ENCODE data around the gene ZBTB34.

DNA sequence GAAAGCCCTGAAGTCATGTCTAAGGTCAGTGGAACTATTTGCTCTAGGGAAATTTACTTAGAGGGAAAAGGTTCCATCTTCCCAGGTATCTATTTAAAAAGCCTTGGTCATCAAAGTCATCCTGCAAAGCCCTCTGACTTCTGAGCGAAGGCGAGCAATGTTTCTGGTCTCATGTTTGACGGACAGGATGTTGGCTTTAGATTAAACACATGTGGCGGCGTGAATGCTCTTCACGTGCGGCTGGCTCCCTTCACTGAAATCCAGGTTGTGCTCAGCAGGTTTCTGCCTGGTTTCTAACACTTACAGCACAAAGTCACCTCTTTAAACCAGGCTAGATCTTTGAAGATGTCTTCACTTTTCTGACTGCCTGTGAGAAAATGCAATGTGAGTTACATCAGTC lies 5.7 kb upstream of the ZBTB34 start:
- TF ChIP-seq, protein P1, sequence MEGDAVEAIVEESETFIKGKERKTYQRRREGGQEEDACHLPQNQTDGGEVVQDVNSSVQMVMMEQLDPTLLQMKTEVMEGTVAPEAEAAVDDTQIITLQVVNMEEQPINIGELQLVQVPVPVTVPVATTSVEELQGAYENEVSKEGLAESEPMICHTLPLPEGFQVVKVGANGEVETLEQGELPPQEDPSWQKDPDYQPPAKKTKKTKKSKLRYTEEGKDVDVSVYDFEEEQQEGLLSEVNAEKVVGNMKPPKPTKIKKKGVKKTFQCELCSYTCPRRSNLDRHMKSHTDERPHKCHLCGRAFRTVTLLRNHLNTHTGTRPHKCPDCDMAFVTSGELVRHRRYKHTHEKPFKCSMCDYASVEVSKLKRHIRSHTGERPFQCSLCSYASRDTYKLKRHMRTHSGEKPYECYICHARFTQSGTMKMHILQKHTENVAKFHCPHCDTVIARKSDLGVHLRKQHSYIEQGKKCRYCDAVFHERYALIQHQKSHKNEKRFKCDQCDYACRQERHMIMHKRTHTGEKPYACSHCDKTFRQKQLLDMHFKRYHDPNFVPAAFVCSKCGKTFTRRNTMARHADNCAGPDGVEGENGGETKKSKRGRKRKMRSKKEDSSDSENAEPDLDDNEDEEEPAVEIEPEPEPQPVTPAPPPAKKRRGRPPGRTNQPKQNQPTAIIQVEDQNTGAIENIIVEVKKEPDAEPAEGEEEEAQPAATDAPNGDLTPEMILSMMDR (IDR thresholded peaks at IDR 0.05; ENCODE audit: low read depth, low read length) = no peak
- TF ChIP-seq EZH2phosphoT487 (IDR thresholded peaks at IDR 0.05; ENCODE audit: low read depth) = no peak

All from OCI-LY3 (cell line).